ENCODE data around the gene UGT1A7.

DNA sequence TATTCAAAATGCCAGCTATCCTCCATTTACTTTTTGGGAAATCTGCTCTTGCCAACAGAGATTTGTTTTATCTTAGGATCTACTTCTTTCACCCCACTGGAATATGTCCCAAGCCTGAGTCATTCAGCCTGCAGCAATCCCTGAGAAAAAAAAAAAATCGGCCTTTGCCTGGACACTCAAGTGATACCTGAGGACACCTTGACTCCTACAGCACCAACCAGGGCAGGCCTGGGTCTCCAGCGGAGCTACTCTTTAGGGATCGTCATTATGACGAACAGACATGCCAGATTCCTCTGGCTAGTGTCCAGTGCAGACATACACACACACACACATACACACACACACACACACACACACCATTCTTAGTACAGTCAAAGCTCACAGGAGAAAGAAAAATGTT, 8.7 kb downstream of the UGT1A7 start:
- no peak for TF ChIP-seq POLR2A (IDR thresholded peaks at IDR 0.05)
- TF ChIP-seq EP300 (IDR thresholded peaks at IDR 0.05): no peak
